Left colon (tissue), 2 donors: Measurements from ENCODE around the gene TOMM20. TPM values are rescaled to one million over a fixed set of nuclear protein-coding genes. Genes with fewer than 3 reads are reported as not detected.
"Not testable (repeated sequence)": the region's sequence is repeated elsewhere in the genome, so short reads cannot be mapped to it uniquely, and the experiment has no call there.

Experiments used
- ATAC-seq: fragments of 200-7000 bp; cut with Tn5 transposase; one replicate; pipeline ENCODE4 v1.9.1; 2020; ENCODE audit warnings: mild to moderate bottlenecking, moderate library complexity
- DNase-seq, 2 donors: peaks; one replicate each; pipeline ENCODE4 v3.0.0-alpha.2; 2020
- intact Hi-C, 2 donors: fragments of 100-400 bp; cut with DNase I in 1 of 2; cut with micrococcal nuclease in 1 of 2; formaldehyde crosslinking; loops; one replicate each; pipeline versions ENCODE4 v1.11.2 to v1.14.0; 2022; cut with DNase I, micrococcal nuclease
- total RNA-seq, 2 donors: library from RNA; stranded (reverse); fragmentation: NEBNext Ultra II Directional; extraction: Animal tissue kit (Norgen Biotek cat#: 25700); gene quantifications; one replicate each; pipeline ENCODE4 v1.2.1, GENCODE V29; 2021
- donor health status: DM: no; HTN: no; CAD: no.
- donor health status: DM: yes; HTN: yes; CAD: no.

TOMM20 gene
- total RNA-seq, 2 donors from 2014 or later: 84.6 to 108 TPM

GRCh38 chr1:235091319-235092044, 37.2 kb downstream of the TOMM20 start:
- ATAC-seq, intact Hi-C loops, DNase-seq: not testable (repeated sequence)

GRCh38 chr1:235090406-235091069, 38.1 kb downstream of the TOMM20 start:
- ATAC-seq (no peak), DNase-seq (no peak)
- intact Hi-C loops: no loop called here

GRCh38 chr1:235088907-235089306, 39.7 kb downstream of the TOMM20 start:
- DNase-seq: peak in 1 of 2 donors; percentile 17
- no peak for ATAC-seq
- intact Hi-C loops: loop anchor here (5.0 to 10.0 kb wide), 2 partner anchors 494 to 592 kb away; no protein-coding TSS in a partner anchor

- ATAC-seq: no peak
- DNase-seq: no peak
- intact Hi-C loops: loop anchor here (5.0 to 10.0 kb wide), 2 partner anchors 494 to 591 kb away; no protein-coding TSS in a partner anchor
Measured at GRCh38 chr1:235088430-235088829, 40.2 kb downstream of the TOMM20 start.

- intact Hi-C loops: loop anchor here (5.0 to 10.0 kb wide), 2 partner anchors 493 to 591 kb away; no protein-coding TSS in a partner anchor
- DNase-seq: peak in 1 of 2 donors; percentile 25
- ATAC-seq: no peak
Measured at GRCh38 chr1:235087906-235088305, 40.7 kb downstream of the TOMM20 start.

GRCh38 chr1:235085411-235086117, 43.1 kb downstream of the TOMM20 start:
- intact Hi-C loops: loop anchor here (5.0 to 10.0 kb wide), 2 partner anchors 491 to 588 kb away; no protein-coding TSS in a partner anchor
- not testable (repeated sequence) for ATAC-seq, DNase-seq

GRCh38 chr1:235080788-235081187, 47.8 kb downstream of the TOMM20 start:
- ATAC-seq, DNase-seq: not testable (repeated sequence)
- intact Hi-C loops: loop anchor here (5.0 to 10.0 kb wide), 3 partner anchors 118 to 486 kb away; no protein-coding TSS in a partner anchor

GRCh38 chr1:235080297-235080657, 48.4 kb downstream of the TOMM20 start:
- DNase-seq: not testable (repeated sequence)
- intact Hi-C loops: loop anchor here (5.0 to 10.0 kb wide), 3 partner anchors 118 to 485 kb away; no protein-coding TSS in a partner anchor

GRCh38 chr1:235079443-235080296, 49.0 kb downstream of the TOMM20 start:
- intact Hi-C loops: loop anchor here (5.0 to 10.0 kb wide), 3 partner anchors 117 to 485 kb away; no protein-coding TSS in a partner anchor
- DNase-seq (peak; percentile 82 to 95), ATAC-seq (peak; percentile 76)

More at GRCh38 chr1:235080297-235080657, 48.4 kb downstream of the TOMM20 start:
- not testable (repeated sequence) for ATAC-seq

DNA sequence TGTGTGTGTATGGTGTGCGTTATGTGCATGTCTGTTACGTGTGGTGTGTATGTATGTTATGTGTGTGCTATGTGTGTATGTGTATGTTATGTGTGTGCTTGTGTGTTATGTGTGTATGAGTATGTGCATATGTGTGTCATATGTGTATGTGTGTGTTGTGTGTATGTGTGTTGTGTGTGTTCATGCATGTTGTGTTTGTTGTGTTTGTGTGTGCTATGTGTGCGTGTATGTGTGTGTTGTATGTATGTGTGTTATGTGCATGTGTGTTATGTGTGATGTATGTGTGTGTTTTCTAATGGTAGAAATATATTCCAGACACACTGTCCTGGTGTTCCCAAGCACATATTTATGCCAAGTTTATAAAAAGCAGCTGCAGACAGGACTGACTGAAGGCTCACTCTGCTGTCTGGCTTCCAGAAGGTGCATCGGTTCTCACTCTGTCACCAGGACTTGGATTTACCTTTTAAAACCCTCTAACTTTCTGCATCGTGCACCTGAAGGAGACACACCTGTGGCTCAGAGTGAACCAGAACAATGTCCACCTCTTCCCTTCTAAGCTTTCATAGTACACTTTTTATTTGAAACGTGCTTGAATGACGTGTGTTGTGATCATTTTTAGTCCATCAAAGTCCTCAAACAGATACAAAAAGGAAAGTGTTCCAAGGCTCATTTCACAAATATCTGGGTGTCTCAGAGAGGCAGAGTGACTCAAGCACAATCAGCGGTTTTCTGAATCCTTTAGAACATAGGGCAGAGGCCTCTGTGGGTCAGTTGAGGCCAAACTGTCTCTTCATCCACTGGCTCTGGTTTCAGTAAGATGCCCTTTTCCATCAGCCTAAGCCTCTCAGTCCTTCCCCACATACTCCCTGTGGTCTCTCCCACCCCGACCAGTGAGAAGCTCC, 49.9 kb downstream of the TOMM20 start:
- DNase-seq (no peak), ATAC-seq (no peak)
- intact Hi-C loops: no loop called here

DNA sequence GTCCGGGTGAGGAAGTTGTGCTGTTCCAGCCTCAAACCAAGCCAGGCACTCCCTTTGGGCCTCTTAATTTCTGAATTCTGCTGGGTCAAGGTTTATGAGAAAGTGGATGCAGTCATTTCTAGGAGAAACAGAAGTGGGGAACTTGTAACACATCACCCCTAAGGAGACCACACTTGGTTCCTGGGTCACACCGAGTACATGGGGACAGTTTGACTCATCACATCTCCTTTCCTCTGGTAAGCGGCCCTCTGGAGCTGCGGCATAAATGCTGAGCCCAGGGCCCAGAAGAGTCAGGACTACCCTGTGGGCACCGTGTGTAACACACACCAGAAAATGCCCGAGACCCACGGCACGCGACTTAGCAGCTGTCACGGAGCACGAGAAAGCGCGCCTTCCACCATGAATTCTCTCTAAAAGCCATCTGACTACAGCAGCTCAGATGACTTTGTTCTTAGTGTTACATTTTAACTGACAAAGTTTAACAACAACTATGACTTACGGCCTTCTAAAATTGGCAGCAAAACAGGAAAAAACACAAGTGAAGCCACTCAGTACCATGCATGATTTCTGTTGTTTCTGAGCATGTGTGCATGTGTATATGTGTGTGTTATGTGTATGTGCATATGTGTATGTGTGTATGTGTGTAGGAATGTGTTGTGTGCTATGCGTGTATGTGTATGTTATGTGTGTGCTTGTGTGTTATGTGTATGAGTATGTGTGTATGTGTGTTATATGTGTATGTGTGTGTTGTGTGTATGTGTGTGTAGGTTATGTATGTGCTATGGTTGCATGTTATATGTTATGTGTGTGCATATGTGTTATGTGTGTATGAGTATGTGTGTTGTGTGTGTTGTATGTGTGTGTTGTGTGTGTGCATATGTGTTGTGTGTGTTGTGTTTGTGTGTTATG, 50.8 kb downstream of the TOMM20 start:
- ATAC-seq: no peak
- no peak for DNase-seq
- intact Hi-C loops: no loop called here

DNA sequence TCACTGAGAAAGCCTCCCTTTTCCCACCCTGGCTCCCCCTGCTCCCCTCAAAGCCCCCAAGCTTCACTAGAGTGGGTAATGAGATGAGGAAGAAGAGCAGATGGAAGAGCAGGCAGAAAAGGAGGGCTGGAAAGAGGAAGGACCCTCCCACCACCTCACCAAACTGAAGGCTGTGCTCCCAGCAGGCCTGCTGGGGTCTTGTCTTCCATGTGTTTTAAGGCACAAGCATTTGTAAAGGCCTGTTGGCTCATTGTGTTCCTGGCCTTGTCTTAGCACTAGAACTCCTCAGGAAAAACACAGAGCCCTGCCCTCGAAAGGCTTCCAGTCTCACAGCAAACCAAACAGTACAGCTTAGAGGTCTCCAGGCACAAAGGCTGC, 51.5 kb downstream of the TOMM20 start:
- ATAC-seq (no peak), DNase-seq (no peak)
- intact Hi-C loops: no loop called here

- intact Hi-C loops: no loop called here
- DNase-seq (no peak), ATAC-seq (no peak)
Measured at GRCh38 chr1:235076504-235077162, 52.0 kb downstream of the TOMM20 start.

- intact Hi-C loops: no loop called here
- ATAC-seq (no peak), DNase-seq (no peak)
Measured at GRCh38 chr1:235075777-235076308, 52.8 kb downstream of the TOMM20 start.

DNA sequence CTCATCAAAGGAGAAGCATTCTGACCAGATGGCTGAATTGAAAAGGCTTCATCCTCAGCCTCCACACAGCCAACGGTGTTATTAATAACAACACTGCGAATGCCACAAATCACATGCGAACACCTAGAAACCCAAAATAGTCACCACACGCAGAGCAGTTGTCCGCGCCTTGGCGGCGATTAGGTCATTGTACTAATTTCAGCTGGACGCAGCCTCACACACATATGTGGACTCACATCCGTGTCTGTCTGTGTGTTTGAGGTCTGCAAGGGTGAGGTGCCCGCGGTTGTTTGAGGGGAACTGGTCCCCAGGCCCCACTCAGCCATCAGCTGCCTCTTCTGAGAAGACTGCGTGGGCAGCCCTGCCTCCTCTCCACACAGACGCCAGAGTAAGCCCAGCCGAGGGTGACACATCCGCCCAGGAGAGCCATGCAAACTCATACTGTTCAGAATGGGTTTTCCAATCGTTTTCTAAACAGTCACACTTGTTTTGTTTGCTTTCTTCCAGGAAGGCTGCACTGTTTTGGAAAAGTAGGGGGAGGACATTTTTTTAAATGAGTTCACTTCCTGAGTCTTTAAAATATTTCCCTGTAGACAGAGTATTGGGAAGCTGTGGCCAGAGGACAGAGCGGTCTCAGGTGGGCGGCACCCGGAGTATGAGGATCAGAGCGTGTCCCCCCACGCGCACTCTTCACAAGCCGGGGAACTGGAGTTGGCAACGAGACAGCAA, 53.4 kb downstream of the TOMM20 start:
- ATAC-seq: no peak
- peak; percentile 52 to 57 for DNase-seq
- intact Hi-C loops: no loop called here
